ENCODE measurements around the gene ACBD4.

DNA sequence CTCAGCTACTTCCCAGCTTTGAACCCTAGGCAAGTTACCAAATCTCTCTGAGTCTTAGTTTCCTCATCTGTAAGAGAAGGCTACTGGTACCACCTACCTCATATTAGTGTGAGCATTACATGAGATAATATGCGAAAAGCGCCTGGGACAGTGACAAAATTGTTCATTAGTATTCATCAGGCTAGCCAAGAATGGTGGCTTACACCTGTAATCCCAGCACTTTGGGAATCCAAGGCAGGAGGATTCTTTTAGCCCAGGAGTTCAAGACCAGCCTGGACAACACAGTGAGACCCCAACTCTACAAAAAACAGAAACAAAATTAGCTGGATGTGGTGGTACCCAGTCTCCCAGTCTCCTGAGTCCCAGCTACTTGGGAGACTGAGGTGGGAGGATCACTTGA is 6.5 kb upstream of the ACBD4 start:
- TF ChIP-seq, protein P1, sequence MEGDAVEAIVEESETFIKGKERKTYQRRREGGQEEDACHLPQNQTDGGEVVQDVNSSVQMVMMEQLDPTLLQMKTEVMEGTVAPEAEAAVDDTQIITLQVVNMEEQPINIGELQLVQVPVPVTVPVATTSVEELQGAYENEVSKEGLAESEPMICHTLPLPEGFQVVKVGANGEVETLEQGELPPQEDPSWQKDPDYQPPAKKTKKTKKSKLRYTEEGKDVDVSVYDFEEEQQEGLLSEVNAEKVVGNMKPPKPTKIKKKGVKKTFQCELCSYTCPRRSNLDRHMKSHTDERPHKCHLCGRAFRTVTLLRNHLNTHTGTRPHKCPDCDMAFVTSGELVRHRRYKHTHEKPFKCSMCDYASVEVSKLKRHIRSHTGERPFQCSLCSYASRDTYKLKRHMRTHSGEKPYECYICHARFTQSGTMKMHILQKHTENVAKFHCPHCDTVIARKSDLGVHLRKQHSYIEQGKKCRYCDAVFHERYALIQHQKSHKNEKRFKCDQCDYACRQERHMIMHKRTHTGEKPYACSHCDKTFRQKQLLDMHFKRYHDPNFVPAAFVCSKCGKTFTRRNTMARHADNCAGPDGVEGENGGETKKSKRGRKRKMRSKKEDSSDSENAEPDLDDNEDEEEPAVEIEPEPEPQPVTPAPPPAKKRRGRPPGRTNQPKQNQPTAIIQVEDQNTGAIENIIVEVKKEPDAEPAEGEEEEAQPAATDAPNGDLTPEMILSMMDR (IDR thresholded peaks at IDR 0.05): no peak
- TF ChIP-seq POLR2A (IDR thresholded peaks at IDR 0.05): no peak
